VCaP (cell line): ENCODE measurements around the gene MGRN1.

Source experiments
- H3K27ac ChIP-seq: fragments of 450-650 bp; 2 replicates; pipeline ENCODE4 v1.5.1; 2017
- TF ChIP-seq, protein P1 (sequence below): fragments of 450-650 bp; conservative IDR thresholded peaks from 2 replicates; pipeline ENCODE4 v1.5.1; 2017; ENCODE audit warnings: mild to moderate bottlenecking, moderate library complexity

Gene MGRN1

DNA sequence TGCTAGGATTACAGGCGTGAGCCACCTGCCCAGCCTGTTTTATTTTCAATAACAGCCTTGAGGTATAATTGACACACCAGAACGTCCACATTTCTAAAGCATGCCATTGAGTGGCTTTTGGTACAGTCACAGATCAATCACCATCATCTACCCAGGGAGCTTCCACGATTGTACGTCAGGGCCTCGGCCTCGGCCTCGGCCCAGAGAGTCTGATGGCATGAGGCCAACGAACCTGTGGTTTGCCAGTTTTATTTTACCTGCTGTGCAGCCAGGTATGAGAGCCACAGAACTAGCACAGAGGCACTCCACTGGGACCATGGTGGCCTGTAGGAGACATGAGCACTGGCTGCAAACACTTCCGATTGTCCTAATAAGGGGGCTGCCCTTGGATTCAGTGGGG is 18.3 kb upstream of the MGRN1 start:
- TF ChIP-seq, protein P1, sequence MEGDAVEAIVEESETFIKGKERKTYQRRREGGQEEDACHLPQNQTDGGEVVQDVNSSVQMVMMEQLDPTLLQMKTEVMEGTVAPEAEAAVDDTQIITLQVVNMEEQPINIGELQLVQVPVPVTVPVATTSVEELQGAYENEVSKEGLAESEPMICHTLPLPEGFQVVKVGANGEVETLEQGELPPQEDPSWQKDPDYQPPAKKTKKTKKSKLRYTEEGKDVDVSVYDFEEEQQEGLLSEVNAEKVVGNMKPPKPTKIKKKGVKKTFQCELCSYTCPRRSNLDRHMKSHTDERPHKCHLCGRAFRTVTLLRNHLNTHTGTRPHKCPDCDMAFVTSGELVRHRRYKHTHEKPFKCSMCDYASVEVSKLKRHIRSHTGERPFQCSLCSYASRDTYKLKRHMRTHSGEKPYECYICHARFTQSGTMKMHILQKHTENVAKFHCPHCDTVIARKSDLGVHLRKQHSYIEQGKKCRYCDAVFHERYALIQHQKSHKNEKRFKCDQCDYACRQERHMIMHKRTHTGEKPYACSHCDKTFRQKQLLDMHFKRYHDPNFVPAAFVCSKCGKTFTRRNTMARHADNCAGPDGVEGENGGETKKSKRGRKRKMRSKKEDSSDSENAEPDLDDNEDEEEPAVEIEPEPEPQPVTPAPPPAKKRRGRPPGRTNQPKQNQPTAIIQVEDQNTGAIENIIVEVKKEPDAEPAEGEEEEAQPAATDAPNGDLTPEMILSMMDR: no peak
- H3K27ac ChIP-seq: no peak overlapping the region

DNA sequence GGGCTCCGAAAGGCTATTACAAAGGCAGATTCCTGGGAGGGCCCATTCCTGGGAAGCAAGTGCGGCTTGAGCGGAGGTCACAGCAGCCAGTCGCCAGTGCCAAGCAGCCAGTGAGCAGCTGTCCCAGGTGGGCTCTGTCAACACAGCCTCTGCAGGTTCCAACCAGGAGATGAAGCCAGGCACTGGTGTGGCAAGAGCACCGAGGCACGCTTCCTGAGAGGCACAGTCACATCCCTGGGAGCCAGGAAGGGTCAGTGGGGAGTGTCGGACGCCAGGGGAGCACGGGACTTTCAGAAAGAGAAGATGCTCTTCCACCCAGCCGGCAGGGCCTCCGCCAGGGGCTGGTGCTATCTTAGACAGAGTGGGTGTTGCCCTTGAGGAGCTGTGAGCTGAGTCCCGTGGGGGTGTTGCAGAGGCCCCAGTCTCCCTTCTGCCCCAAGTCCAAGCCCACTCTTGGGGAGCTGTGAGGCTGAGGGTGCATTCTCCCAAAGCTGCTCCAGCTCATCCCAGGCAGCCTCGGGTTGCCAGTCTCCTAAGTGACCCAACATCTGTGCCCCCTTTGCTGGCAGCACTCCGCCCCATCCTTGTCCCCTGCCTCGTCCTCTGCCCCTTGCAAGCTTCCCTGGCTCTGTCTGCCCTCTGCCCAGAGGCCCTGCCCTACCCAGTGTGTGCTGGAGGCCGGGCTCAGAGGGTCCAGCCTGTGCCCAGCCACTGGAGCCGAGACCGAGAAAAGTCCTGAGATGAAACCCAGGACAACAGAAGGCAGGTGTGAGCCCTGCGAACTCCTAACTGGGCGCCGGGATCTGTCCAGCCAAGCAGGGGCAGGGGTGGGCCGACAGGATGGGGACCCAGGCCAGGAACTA is 16.6 kb upstream of the MGRN1 start:
- TF ChIP-seq, protein P1: no peak

DNA sequence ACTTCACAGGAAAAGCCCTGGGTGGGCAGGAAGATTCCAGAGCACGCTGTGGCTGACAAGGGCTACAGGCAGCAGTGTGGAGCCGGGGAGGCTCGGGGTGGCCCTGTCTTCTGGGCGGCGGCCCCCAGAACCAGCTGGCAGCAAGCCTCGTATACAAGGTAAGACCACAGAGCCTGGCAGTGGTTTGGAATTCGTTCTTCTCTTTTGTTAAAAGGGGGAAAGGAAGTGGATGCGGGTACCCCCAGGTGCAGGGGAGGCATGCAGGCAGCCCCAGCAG is 16.0 kb upstream of the MGRN1 start:
- TF ChIP-seq, protein P1: no peak
- no peak overlapping the region for H3K27ac ChIP-seq

More for the DNA sequence above, 16.6 kb upstream of the MGRN1 start:
- no peak overlapping the region for H3K27ac ChIP-seq

DNA sequence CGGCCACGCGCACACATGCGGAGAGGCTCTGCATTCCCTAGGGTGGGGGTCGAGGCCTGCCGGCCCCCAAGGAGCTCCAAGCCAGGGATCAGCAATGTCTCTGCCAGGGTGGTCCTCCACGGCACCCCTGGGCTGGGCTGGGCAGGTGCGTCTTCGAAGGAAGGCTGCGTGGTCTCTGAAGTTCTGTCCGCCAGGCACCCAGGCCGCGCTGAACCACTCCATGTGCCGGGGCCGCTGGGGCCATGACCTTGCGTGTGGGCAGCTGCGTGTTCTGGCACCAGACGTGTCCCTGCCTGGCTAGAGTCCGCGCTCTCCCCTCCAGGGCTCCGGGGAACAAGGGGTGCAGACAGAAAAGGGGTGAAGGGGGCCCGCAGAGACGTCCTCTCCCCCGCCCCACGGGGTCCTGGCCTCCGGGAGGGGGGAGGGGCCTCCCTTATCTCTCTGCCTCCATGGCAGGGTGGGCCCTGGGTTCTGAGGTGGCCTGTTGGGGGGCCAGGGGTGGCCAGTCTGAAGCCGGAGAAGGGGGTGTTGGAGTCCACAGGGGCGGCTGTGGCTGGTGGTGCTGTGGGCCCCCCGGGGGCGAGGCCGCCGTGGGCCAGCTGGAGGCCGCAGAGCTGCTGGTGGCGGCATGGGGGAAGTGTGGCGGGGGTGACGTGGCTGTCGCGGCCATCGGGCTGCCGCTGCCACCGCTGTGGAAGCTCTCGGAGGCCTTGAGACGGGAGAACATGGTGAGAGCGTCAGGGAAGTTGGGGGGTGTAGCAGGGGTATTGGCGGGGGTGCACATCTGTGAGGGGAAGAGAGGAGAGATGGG is 15.2 kb upstream of the MGRN1 start:
- TF ChIP-seq, protein P1: no peak
- no peak overlapping the region for H3K27ac ChIP-seq

DNA sequence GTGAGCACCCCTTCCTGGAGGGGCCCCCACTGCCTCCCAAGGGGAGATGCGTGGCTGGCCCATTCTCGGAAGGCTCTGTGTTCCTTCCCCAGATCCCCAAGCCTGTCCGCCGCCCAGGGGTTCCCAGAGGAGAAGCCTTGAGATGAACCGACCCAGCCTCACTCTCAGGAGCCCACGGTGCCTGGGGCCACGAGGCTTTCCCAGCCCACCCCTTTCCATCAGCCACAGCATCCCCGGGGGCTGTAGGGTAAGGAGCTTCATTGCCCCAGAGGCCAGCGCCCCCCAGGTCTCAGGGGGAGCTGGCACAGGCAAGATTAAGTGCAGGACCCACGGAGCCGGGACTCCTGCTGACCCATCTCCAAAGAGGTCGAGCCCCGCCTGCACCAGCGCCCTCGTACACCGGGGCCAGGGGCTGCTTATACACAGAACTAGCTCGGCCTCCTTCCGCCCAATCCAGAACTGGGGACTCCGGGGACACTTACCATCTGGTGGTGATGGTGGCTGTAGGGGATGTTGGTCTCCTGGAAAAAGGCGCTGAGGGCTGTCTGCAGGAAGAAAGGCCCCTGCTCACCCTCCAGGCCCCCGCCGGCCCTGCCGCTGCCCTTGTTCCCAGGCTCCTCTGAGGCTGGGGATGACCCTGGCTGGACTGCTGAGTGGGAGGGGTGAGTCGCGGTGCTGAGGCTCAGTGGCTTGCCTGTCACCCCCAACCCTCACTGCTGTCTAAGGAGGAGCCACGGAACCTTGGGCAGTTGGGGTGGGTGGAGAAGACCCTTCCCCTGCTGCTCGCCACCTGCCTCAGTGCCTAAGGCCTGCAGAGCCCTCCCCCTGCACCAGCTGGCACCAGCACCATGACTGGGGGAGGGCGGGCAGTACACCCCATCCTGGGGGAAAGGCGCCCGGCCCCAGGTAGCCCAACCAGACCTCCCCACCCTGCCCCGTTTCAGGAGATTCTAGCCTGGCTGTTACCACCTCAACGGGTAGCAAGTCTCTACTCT is 14.3 kb upstream of the MGRN1 start:
- TF ChIP-seq, protein P1: no peak
- no peak overlapping the region for H3K27ac ChIP-seq

DNA sequence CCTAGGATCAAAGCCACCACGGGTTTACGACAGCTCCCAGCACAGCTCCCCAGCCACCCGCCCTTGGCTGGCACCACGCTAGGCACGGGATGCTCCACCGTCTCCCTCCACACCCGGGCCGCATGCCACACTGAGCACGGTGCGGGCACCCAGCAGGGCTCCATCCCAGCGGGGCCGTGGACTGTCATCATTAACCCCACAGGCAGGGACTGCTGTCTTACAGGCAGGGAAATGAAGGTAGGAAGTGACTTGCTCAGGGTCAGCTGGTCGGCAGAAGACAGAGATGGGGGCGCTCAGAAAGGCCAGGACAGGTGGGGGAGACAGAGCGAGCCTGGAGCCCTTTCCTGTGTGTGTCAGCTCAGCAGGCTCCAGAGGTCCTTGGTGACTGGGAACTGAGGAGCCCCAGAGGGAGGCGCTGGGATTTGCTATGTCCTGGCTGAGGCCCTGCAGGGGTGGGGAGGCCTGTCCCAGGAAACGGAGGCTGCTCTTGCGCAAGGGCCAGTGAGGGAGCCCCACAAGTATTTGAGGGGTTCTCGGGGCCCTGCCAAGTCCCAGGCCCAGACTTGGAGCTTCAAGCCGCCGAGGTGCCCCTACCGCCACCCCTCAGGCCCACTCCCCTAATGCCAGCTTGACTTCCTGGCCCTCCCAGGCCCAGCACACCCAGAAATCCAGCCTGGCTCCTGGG is 13.1 kb upstream of the MGRN1 start:
- TF ChIP-seq, protein P1: no peak
- no peak overlapping the region for H3K27ac ChIP-seq
